ENCODE data around the gene KLHL17.

KLHL17 gene

GRCh38 chr1:960363-961131 is at the start of gene KLHL17:
Gene KLHL17 (plus strand): TSS chr1:960584. CDS start chr1:960694, 110 bp downstream.
- no peaks in the 10 kb centered on the region for H4K20me1 ChIP-seq (ENCODE audit: insufficient read depth)
- H3K4me3 ChIP-seq (IDR thresholded peaks at IDR 0.05; ENCODE audit: insufficient read depth, low read depth, low read length), result no peak within 1 kb of the TSS
- peak within 1 kb of the TSS; percentile 22; the same call in 1 of the 2 replicates for H3K9ac ChIP-seq
- H3K4me2 ChIP-seq, result peak within 1 kb of the TSS; percentile 17; the same call in 1 of the 2 replicates
- no peak within 1 kb of the TSS for H3K27ac ChIP-seq
- peaks cover 5% of the 10 kb centered on the region; the same call in 1 of the 2 replicates for H3K36me3 ChIP-seq (ENCODE audit: insufficient read depth)
- peaks cover 21% of the 10 kb centered on the region for H3K4me1 ChIP-seq (ENCODE audit: low read depth, poor library complexity, severe bottlenecking)
- peak within 1 kb of the TSS; percentile 57; the same call in 1 of the 2 replicates for H2AFZ ChIP-seq (ENCODE audit: low read depth)
- peaks cover 22% of the 10 kb centered on the region for H3K79me2 ChIP-seq (ENCODE audit: insufficient read depth, low read depth)
- no peaks in the 10 kb centered on the region; the same call in 1 of the 2 replicates for H3K27me3 ChIP-seq (ENCODE audit: insufficient read depth, low read depth)
- no peak for TF ChIP-seq CTCF (conservative IDR thresholded peaks at IDR 0.05; ENCODE audit: low read depth, low read length)

- H3K27me3 ChIP-seq (ENCODE audit: insufficient read depth, low read depth), result peaks cover 80% of the 10 kb centered on the region
These were observed 49.3 kb upstream of the KLHL17 start for GRCh38 chr1:910881-911721.

GRCh38 chr1:911875-912739 is 48.3 kb upstream of the KLHL17 start:
- TF ChIP-seq CTCF (conservative IDR thresholded peaks at IDR 0.05; ENCODE audit: low read depth, low read length), result no peak
- Histone ChIP-seq H3K4me3 (IDR thresholded peaks at IDR 0.05; ENCODE audit: insufficient read depth, low read depth, low read length) (no peak overlapping the region), H3K27me3 (ENCODE audit: insufficient read depth, low read depth) (peaks cover 80% of the 10 kb centered on the region), H3K9ac (no peak overlapping the region), H3K79me2 (ENCODE audit: insufficient read depth, low read depth) (no peaks in the 10 kb centered on the region), H3K4me2 (peak overlapping the region; percentile 14; the same call in 1 of the 2 replicates), H3K36me3 (ENCODE audit: insufficient read depth) (no peaks in the 10 kb centered on the region), H4K20me1 (ENCODE audit: insufficient read depth) (no peaks in the 10 kb centered on the region), H2AFZ (ENCODE audit: low read depth) (no peak overlapping the region), H3K4me1 (ENCODE audit: low read depth, poor library complexity, severe bottlenecking) (peaks cover 23% of the 10 kb centered on the region), H3K27ac (no peak overlapping the region)

More at GRCh38 chr1:910881-911721, 49.3 kb upstream of the KLHL17 start:
- Histone ChIP-seq H2AFZ (ENCODE audit: low read depth) (no peak overlapping the region), H3K79me2 (ENCODE audit: insufficient read depth, low read depth) (no peaks in the 10 kb centered on the region), H3K4me3 (IDR thresholded peaks at IDR 0.05; ENCODE audit: insufficient read depth, low read depth, low read length) (no peak overlapping the region), H3K4me1 (ENCODE audit: low read depth, poor library complexity, severe bottlenecking) (peaks cover 23% of the 10 kb centered on the region), H3K36me3 (ENCODE audit: insufficient read depth) (no peaks in the 10 kb centered on the region), H3K4me2 (0 out of 2 replicates have a peak overlapping the region, but pooled peaks have one; percentile 14), H3K27ac (no peak overlapping the region), H4K20me1 (ENCODE audit: insufficient read depth) (no peaks in the 10 kb centered on the region), H3K9ac (no peak overlapping the region)
- no peak for TF ChIP-seq CTCF (conservative IDR thresholded peaks at IDR 0.05; ENCODE audit: low read depth, low read length)

GRCh38 chr1:912740-913301 is 47.6 kb upstream of the KLHL17 start:
- Histone ChIP-seq H3K27ac (no peak overlapping the region), H3K4me3 (IDR thresholded peaks at IDR 0.05; ENCODE audit: insufficient read depth, low read depth, low read length) (no peak overlapping the region), H2AFZ (ENCODE audit: low read depth) (no peak overlapping the region), H3K4me1 (ENCODE audit: low read depth, poor library complexity, severe bottlenecking) (peaks cover 23% of the 10 kb centered on the region), H3K9ac (no peak overlapping the region), H3K4me2 (no peak overlapping the region), H4K20me1 (ENCODE audit: insufficient read depth) (no peaks in the 10 kb centered on the region), H3K27me3 (ENCODE audit: insufficient read depth, low read depth) (peaks cover 80% of the 10 kb centered on the region), H3K36me3 (ENCODE audit: insufficient read depth) (no peaks in the 10 kb centered on the region), H3K79me2 (ENCODE audit: insufficient read depth, low read depth) (no peaks in the 10 kb centered on the region)
- no peak for TF ChIP-seq CTCF (conservative IDR thresholded peaks at IDR 0.05; ENCODE audit: low read depth, low read length)

Measured in KMS-11 (cell line).